Caco-2 (cell line): Measurements from ENCODE around the gene CFAP299. TPM values are rescaled to one million over a fixed set of nuclear protein-coding genes. Genes with fewer than 3 reads are reported as not detected.

Experiments
- BruUV-seq: library from RNA; stranded (reverse); fragments of 400-500 nt; replicated peaks from 2 replicates; lab custom pipeline; 2021; lab: Mats Ljungman, UMichigan
- CTCF ChIA-PET: fragments of 300-600 bp; sonication (Branson Sonifier 250); formaldehyde crosslinking; loops from one replicate; lab custom pipeline; 2022; ENCODE audit warnings: antibody characterized with exemption; lab: Charles Lee
- POLR2A ChIA-PET: fragments of 300-600 bp; sonication (Branson Sonifier 250); formaldehyde crosslinking; loops from one replicate; lab custom pipeline; 2022; ENCODE audit warnings: antibody characterized with exemption; lab: Charles Lee
- DNase-seq, 2 experiments: peaks; one replicate each; pipeline versions ENCODE4 v3.0.0 to v3.0.0-alpha.2; 2020 to 2022
- H3K27me3 ChIP-seq: replicated peaks from 2 replicates; pipeline ENCODE4 v1.6.0; 2011; ENCODE audit warnings: low read length; ENCODE audit not compliant: control insufficient read depth, insufficient read depth
- H3K36me3 ChIP-seq: 2 replicates; pipeline ENCODE4 v1.5.1; 2011; ENCODE audit warnings: low read length; ENCODE audit not compliant: control insufficient read depth, insufficient read depth
- H3K4me1 ChIP-seq: fragments of 250-450 bp; sonication (Bioruptor Pico); 2 replicates; pipeline ENCODE4 v1.5.1; 2020; ENCODE audit warnings: mild to moderate bottlenecking
- H3K4me3 ChIP-seq: 2 replicates; pipeline ENCODE4 v1.5.1; 2011; ENCODE audit warnings: low read depth, mild to moderate bottlenecking, control low read depth, low read length
- H3K9me3 ChIP-seq: fragments of 250-450 bp; sonication (Bioruptor Pico); 2 replicates; pipeline ENCODE4 v1.5.1; 2020; ENCODE audit warnings: mild to moderate bottlenecking, moderate library complexity
- H3K27ac Mint-ChIP-seq: one replicate; pipeline ENCODE4 v1.8.0; 2022; ENCODE audit warnings: mixed read lengths; ENCODE audit not compliant: unreplicated experiment
- H3K27me3 Mint-ChIP-seq: one replicate; pipeline ENCODE4 v1.8.0; 2022; ENCODE audit warnings: mixed read lengths; ENCODE audit not compliant: insufficient read depth, unreplicated experiment
- H3K36me3 Mint-ChIP-seq: one replicate; pipeline ENCODE4 v1.8.0; 2022; ENCODE audit warnings: mild to moderate bottlenecking, mixed read lengths; ENCODE audit not compliant: insufficient read depth, unreplicated experiment
- H3K4me1 Mint-ChIP-seq: one replicate; pipeline ENCODE4 v1.8.0; 2022; ENCODE audit warnings: low read depth, mixed read lengths; ENCODE audit not compliant: unreplicated experiment
- H3K4me3 Mint-ChIP-seq: one replicate; pipeline ENCODE4 v1.8.0; 2022; ENCODE audit warnings: mild to moderate bottlenecking, moderate library complexity, mixed read lengths; ENCODE audit not compliant: unreplicated experiment
- H3K9me3 Mint-ChIP-seq: one replicate; pipeline ENCODE4 v1.8.0; 2022; ENCODE audit warnings: mixed read lengths; ENCODE audit not compliant: unreplicated experiment
- intact Hi-C: fragments of 100-400 bp; cut with micrococcal nuclease; formaldehyde crosslinking; loops from one replicate; pipeline ENCODE4 v1.10.0; 2022; ENCODE audit not compliant: unreplicated experiment
- total RNA-seq: library from RNA; stranded (reverse); gene quantifications from 2 replicates; pipeline ENCODE4 v1.2.3, GENCODE V29; 2022
- TF ChIP-seq, protein P1 (sequence below), 2 experiments: fragments of 200-600 bp in 1 of 2; IDR thresholded peaks; 1 replicate in 1 of 2; 2 replicates in 1 of 2; pipeline versions ENCODE4 v1.5.1 to v1.8.0; 2011 to 2022; ENCODE audit warnings: antibody characterized with exemption in 1 of 2, control low read depth in 1 of 2, inconsistent platforms in 1 of 2, low read depth in 1 of 2, low read length in 1 of 2, mild to moderate bottlenecking in 1 of 2, moderate library complexity in 1 of 2; ENCODE audit not compliant: insufficient read depth in 1 of 2, severe bottlenecking in 1 of 2, unreplicated experiment in 1 of 2

Gene CFAP299
- total RNA-seq, 1 experiment from 2014 or later = not detected

DNA sequence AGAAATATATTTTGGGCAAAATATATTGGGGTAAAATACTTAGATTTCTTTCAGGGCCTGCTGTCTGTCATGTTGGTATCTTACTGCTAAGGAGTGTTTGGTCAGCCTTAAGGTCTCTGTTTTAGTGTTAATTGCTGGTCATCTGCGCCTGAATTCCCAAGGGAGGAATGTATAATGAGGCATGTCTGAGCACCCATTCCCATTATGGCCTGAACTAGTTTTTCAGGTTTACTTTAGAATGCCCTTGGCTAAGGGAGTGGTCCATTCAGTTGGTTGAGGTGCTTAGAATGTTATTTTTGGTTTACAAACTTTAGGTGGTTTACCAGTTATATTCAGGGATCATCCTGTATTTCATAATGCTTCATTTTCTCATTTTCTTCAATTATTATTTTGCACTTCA lies 125.9 kb downstream of the CFAP299 start:
- POLR2A ChIA-PET = no interaction called here
- Mint-ChIP-seq H3K27ac (no peak overlapping the region), H3K4me3 (no peak overlapping the region)

DNA sequence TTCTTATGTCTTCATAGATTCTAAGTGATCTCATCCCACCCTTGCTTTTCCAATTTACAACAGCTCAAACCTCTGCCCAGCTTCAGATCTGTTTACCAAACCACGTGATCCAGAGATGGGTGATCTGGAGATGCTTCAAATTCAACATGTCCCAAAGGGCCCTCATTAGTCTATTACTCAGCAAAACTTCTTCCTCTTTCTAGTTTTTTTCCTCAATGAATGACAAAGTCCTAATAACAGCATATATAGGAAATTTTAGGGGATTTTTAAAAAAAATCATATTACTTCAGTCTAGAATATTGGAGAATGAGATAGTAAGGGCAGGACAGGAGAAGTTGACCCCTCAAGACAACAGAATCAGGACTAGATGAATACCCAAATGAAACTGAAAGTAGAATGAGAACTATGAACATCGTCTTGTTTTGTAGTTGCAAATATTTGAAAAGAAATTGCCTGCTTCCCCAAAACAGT lies 127.1 kb downstream of the CFAP299 start:
- Histone ChIP-seq H3K4me1 (no peaks in the 10 kb centered on the region), H3K9me3 (no peaks in the 10 kb centered on the region), H3K36me3 (no peaks in the 10 kb centered on the region), H3K4me3 (no peak overlapping the region), H3K27me3 (no peaks in the 10 kb centered on the region)
- Mint-ChIP-seq H3K9me3 (no peaks in the 10 kb centered on the region), H3K27me3 (peaks cover 6% of the 10 kb centered on the region), H3K27ac (no peak overlapping the region), H3K36me3 (no peaks in the 10 kb centered on the region), H3K4me3 (no peak overlapping the region), H3K4me1 (no peaks in the 10 kb centered on the region)
- ChIA-PET POLR2A (no interaction called here), CTCF (no interaction called here)
- no peak for DNase-seq
- intact Hi-C loops = no loop called here
- no TSS peak for BruUV-seq
- TF ChIP-seq, protein P1, sequence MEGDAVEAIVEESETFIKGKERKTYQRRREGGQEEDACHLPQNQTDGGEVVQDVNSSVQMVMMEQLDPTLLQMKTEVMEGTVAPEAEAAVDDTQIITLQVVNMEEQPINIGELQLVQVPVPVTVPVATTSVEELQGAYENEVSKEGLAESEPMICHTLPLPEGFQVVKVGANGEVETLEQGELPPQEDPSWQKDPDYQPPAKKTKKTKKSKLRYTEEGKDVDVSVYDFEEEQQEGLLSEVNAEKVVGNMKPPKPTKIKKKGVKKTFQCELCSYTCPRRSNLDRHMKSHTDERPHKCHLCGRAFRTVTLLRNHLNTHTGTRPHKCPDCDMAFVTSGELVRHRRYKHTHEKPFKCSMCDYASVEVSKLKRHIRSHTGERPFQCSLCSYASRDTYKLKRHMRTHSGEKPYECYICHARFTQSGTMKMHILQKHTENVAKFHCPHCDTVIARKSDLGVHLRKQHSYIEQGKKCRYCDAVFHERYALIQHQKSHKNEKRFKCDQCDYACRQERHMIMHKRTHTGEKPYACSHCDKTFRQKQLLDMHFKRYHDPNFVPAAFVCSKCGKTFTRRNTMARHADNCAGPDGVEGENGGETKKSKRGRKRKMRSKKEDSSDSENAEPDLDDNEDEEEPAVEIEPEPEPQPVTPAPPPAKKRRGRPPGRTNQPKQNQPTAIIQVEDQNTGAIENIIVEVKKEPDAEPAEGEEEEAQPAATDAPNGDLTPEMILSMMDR (IDR thresholded peaks at IDR 0.05; ENCODE audit: insufficient read depth in 1 of 2, low read depth in 1 of 2, low read length in 1 of 2, severe bottlenecking in 1 of 2, unreplicated experiment in 1 of 2) = no peak

More for the DNA sequence above, 125.9 kb downstream of the CFAP299 start:
- H3K36me3 Mint-ChIP-seq = no peaks in the 10 kb centered on the region
- intact Hi-C loops = no loop called here
- TF ChIP-seq, protein P1 (IDR thresholded peaks at IDR 0.05; ENCODE audit: insufficient read depth in 1 of 2, low read depth in 1 of 2, low read length in 1 of 2, severe bottlenecking in 1 of 2, unreplicated experiment in 1 of 2) = no peak
- H3K36me3 ChIP-seq = no peaks in the 10 kb centered on the region
- no peaks in the 10 kb centered on the region for H3K4me1 ChIP-seq
- H3K27me3 Mint-ChIP-seq = peaks cover 4% of the 10 kb centered on the region
- H3K4me1 Mint-ChIP-seq = no peaks in the 10 kb centered on the region
- H3K27me3 ChIP-seq = no peaks in the 10 kb centered on the region
- H3K9me3 Mint-ChIP-seq = no peaks in the 10 kb centered on the region
- CTCF ChIA-PET = no interaction called here
- H3K4me3 ChIP-seq = no peak overlapping the region
- DNase-seq = no peak
- no TSS peak for BruUV-seq
- no peaks in the 10 kb centered on the region for H3K9me3 ChIP-seq

DNA sequence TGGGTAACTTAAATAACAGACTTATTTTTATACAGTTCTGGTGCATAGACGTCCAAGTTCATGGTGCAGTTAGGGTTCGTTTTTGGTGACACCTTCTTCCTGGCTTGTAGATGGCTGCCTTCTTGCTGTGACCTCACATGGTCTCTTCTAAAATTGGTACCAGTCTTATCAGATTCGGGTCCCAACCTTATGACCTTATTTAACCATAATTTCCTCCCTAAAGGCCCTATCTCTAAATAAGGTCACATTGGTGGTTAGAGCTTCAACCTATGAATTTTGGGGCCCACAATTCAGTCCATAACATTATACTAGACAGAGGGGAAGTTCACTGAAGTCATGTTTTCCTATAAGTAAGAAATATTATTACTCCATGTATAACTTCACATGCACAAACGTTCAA lies 128.0 kb downstream of the CFAP299 start:
- H3K4me1 Mint-ChIP-seq = no peaks in the 10 kb centered on the region
- no peaks in the 10 kb centered on the region for H3K4me1 ChIP-seq
- H3K36me3 Mint-ChIP-seq = no peaks in the 10 kb centered on the region
- intact Hi-C loops = no loop called here
- no peaks in the 10 kb centered on the region for H3K9me3 ChIP-seq
- no peak overlapping the region for H3K4me3 ChIP-seq
- no peaks in the 10 kb centered on the region for H3K36me3 ChIP-seq
- no peak for DNase-seq
- BruUV-seq = no TSS peak
- no peaks in the 10 kb centered on the region for H3K27me3 ChIP-seq
- TF ChIP-seq, protein P1 (IDR thresholded peaks at IDR 0.05; ENCODE audit: insufficient read depth in 1 of 2, low read depth in 1 of 2, low read length in 1 of 2, severe bottlenecking in 1 of 2, unreplicated experiment in 1 of 2) = no peak
- H3K4me3 Mint-ChIP-seq = no peak overlapping the region
- CTCF ChIA-PET = no interaction called here
- H3K9me3 Mint-ChIP-seq = no peaks in the 10 kb centered on the region
- no peak overlapping the region for H3K27ac Mint-ChIP-seq
- POLR2A ChIA-PET = no interaction called here
- peaks cover 6% of the 10 kb centered on the region for H3K27me3 Mint-ChIP-seq
